HepG2 (cell line): ENCODE measurements around the gene LEUTX.

Experiments
- BHLHE40 ChIP-seq: IDR thresholded peaks from 2 replicates; pipeline ENCODE4 v1.6.1; 2011; ENCODE audit warnings: low read length, improper control_type of control experiment
- HNRNPL ChIP-seq: fragments of 200-400 bp; formaldehyde crosslinking; IDR thresholded peaks from 2 replicates; pipeline ENCODE4 v1.6.1; 2017; ENCODE audit warnings: mild to moderate bottlenecking, low read depth, low read length
- MAFK ChIP-seq, 2 experiments: IDR thresholded peaks in 1 of 2; conservative IDR thresholded peaks in 1 of 2; 2 replicates each; pipeline ENCODE4 v1.6.1; 2011; ENCODE audit warnings: improper control_type of control experiment in 2 of 2, low read length in 2 of 2
- MAZ ChIP-seq, 2 experiments: sonication (generic) in 1 of 2; formaldehyde crosslinking in 1 of 2; IDR thresholded peaks; 2 replicates each; pipeline versions ENCODE4 v1.5.0 to v1.6.1; 2012 to 2020; ENCODE audit warnings: low read depth in 2 of 2, mild to moderate bottlenecking in 2 of 2, borderline replicate concordance in 1 of 2, improper control_type of control experiment in 1 of 2, low read length in 1 of 2, missing genetic modification reagents in 1 of 2, moderate library complexity in 1 of 2
- PAX8 ChIP-seq: sonication (generic); formaldehyde crosslinking; IDR thresholded peaks from 2 replicates; pipeline ENCODE4 v1.8.0; 2022; ENCODE audit warnings: mild to moderate bottlenecking, missing genetic modification reagents, borderline replicate concordance
- PHF20 ChIP-seq: sonication (generic); formaldehyde crosslinking; IDR thresholded peaks from 2 replicates; pipeline ENCODE4 v1.5.0; 2020; ENCODE audit warnings: mild to moderate bottlenecking, missing genetic modification reagents
- POLR2AphosphoS5 ChIP-seq: IDR thresholded peaks from 2 replicates; pipeline ENCODE4 v1.6.1; 2012; ENCODE audit warnings: low read depth, low read length
- XBP1 ChIP-seq: sonication (generic); formaldehyde crosslinking; IDR thresholded peaks from 2 replicates; pipeline ENCODE4 v1.5.0; 2020; ENCODE audit warnings: missing genetic modification reagents
- ZFY ChIP-seq: sonication (generic); formaldehyde crosslinking; IDR thresholded peaks from 2 replicates; pipeline ENCODE4 v1.4.0; 2020; ENCODE audit warnings: missing genetic modification reagents
- ZKSCAN5 ChIP-seq: sonication (generic); formaldehyde crosslinking; IDR thresholded peaks from 2 replicates; pipeline ENCODE4 v1.5.1; 2020; ENCODE audit warnings: mild to moderate bottlenecking, missing genetic modification reagents
- TF ChIP-seq, protein P1 (sequence below): sonication (generic); formaldehyde crosslinking; IDR thresholded peaks from 2 replicates; pipeline ENCODE4 v1.5.0; 2020; ENCODE audit warnings: mild to moderate bottlenecking, missing genetic modification reagents
- TF ChIP-seq, protein P2 (sequence below): sonication (generic); formaldehyde crosslinking; IDR thresholded peaks from 2 replicates; pipeline ENCODE4 v1.4.0; 2020; ENCODE audit warnings: mild to moderate bottlenecking, missing genetic modification reagents, borderline replicate concordance

GRCh38 chr19:39749981-39750380 lies 28.7 kb upstream of the LEUTX start:
- no peak for TF ChIP-seq ZFY (CRISPR knock-in tag)
- no peak for TF ChIP-seq ZKSCAN5 (CRISPR knock-in tag)
- no peak for TF ChIP-seq HNRNPL
- no peak for TF ChIP-seq POLR2AphosphoS5
- TF ChIP-seq BHLHE40 = no peak
- no peak for TF ChIP-seq XBP1 (CRISPR knock-in tag)
- TF ChIP-seq PAX8 (CRISPR knock-in tag) = no peak
- TF ChIP-seq, protein P1, sequence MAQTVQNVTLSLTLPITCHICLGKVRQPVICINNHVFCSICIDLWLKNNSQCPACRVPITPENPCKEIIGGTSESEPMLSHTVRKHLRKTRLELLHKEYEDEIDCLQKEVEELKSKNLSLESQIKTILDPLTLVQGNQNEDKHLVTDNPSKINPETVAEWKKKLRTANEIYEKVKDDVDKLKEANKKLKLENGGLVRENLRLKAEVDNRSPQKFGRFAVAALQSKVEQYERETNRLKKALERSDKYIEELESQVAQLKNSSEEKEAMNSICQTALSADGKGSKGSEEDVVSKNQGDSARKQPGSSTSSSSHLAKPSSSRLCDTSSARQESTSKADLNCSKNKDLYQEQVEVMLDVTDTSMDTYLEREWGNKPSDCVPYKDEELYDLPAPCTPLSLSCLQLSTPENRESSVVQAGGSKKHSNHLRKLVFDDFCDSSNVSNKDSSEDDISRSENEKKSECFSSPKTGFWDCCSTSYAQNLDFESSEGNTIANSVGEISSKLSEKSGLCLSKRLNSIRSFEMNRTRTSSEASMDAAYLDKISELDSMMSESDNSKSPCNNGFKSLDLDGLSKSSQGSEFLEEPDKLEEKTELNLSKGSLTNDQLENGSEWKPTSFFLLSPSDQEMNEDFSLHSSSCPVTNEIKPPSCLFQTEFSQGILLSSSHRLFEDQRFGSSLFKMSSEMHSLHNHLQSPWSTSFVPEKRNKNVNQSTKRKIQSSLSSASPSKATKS (CRISPR knock-in tag) = no peak
- TF ChIP-seq MAFK (conservative IDR thresholded peaks at IDR 0.05 in 1 of 2, IDR thresholded peaks at IDR 0.05 in 1 of 2; ENCODE audit: low read length in 2 of 2) = no peak
- no peak for TF ChIP-seq PHF20 (CRISPR knock-in tag)
- TF ChIP-seq, protein P2, sequence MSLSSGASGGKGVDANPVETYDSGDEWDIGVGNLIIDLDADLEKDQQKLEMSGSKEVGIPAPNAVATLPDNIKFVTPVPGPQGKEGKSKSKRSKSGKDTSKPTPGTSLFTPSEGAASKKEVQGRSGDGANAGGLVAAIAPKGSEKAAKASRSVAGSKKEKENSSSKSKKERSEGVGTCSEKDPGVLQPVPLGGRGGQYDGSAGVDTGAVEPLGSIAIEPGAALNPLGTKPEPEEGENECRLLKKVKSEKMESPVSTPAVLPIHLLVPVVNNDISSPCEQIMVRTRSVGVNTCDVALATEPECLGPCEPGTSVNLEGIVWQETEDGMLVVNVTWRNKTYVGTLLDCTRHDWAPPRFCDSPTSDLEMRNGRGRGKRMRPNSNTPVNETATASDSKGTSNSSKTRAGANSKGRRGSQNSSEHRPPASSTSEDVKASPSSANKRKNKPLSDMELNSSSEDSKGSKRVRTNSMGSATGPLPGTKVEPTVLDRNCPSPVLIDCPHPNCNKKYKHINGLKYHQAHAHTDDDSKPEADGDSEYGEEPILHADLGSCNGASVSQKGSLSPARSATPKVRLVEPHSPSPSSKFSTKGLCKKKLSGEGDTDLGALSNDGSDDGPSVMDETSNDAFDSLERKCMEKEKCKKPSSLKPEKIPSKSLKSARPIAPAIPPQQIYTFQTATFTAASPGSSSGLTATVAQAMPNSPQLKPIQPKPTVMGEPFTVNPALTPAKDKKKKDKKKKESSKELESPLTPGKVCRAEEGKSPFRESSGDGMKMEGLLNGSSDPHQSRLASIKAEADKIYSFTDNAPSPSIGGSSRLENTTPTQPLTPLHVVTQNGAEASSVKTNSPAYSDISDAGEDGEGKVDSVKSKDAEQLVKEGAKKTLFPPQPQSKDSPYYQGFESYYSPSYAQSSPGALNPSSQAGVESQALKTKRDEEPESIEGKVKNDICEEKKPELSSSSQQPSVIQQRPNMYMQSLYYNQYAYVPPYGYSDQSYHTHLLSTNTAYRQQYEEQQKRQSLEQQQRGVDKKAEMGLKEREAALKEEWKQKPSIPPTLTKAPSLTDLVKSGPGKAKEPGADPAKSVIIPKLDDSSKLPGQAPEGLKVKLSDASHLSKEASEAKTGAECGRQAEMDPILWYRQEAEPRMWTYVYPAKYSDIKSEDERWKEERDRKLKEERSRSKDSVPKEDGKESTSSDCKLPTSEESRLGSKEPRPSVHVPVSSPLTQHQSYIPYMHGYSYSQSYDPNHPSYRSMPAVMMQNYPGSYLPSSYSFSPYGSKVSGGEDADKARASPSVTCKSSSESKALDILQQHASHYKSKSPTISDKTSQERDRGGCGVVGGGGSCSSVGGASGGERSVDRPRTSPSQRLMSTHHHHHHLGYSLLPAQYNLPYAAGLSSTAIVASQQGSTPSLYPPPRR (CRISPR knock-in tag) = no peak
- TF ChIP-seq MAZ (IDR thresholded peaks at IDR 0.05; ENCODE audit: borderline replicate concordance, low read depth, low read length) = no peak
- no peak for TF ChIP-seq MAZ (CRISPR knock-in tag; IDR thresholded peaks at IDR 0.05; ENCODE audit: low read depth)
